ENCODE results near the gene VSIG10L.

DNA sequence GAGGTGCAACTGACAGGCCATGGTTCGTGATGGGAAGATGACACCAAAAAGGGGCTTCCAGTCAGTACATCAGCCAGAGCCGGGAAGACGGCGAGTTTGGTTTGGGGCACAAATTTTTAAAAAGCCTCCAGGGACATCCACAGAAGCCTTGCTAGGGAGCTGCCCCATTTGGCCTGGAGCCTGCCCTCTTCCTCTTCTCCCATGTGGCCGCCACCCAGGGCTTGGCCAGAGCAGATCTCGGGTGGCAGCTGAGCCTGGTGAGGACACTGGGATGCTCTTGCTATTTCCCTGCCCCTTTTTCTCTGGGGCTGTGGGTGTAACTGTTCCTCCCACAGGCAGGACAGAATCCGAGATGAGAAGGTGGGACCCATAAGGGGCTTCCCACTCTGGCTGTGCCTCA lies 16.0 kb upstream of the VSIG10L start:
- TF ChIP-seq, protein P1, sequence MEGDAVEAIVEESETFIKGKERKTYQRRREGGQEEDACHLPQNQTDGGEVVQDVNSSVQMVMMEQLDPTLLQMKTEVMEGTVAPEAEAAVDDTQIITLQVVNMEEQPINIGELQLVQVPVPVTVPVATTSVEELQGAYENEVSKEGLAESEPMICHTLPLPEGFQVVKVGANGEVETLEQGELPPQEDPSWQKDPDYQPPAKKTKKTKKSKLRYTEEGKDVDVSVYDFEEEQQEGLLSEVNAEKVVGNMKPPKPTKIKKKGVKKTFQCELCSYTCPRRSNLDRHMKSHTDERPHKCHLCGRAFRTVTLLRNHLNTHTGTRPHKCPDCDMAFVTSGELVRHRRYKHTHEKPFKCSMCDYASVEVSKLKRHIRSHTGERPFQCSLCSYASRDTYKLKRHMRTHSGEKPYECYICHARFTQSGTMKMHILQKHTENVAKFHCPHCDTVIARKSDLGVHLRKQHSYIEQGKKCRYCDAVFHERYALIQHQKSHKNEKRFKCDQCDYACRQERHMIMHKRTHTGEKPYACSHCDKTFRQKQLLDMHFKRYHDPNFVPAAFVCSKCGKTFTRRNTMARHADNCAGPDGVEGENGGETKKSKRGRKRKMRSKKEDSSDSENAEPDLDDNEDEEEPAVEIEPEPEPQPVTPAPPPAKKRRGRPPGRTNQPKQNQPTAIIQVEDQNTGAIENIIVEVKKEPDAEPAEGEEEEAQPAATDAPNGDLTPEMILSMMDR (IDR thresholded peaks at IDR 0.05) = no peak
- TF ChIP-seq POLR2A (IDR thresholded peaks at IDR 0.05) = no peak
